ENCODE measurements around the gene SLC35A2. TPM values are rescaled to one million over a fixed set of nuclear protein-coding genes. Genes with fewer than 3 reads are reported as not detected.

The SLC35A2 gene
- total RNA-seq, 1 experiment from 2014 or later = 18.0 TPM

GRCh38 chrX:48957477-48957826 is 46.0 kb upstream of the SLC35A2 start, which contains the start of gene OTUD5 (continued):
- TF ChIP-seq NFATC4 (CRISPR knock-in tag; IDR thresholded peaks at IDR 0.05) = no peak
- no peak for TF ChIP-seq FOXJ3 (CRISPR knock-in tag; IDR thresholded peaks at IDR 0.05; ENCODE audit: borderline replicate concordance)
- TF ChIP-seq NR1H2 (CRISPR knock-in tag; IDR thresholded peaks at IDR 0.05) = no peak
- TF ChIP-seq CTCF (IDR thresholded peaks at IDR 0.05) = no peak
- no peak for TF ChIP-seq MXD4 (CRISPR knock-in tag; IDR thresholded peaks at IDR 0.05; ENCODE audit: borderline replicate concordance)
- no peak for TF ChIP-seq CDX4 (CRISPR knock-in tag; IDR thresholded peaks at IDR 0.05; ENCODE audit: borderline replicate concordance)
- no peak for TF ChIP-seq GABPB1 (CRISPR knock-in tag; IDR thresholded peaks at IDR 0.05)
- no peak for TF ChIP-seq USF1 (CRISPR knock-in tag; IDR thresholded peaks at IDR 0.05)

- Mint-ChIP-seq H3K9me3 (no peaks in the 10 kb centered on the region), H3K27me3 (ENCODE audit: low read depth) (no peaks in the 10 kb centered on the region), H3K36me3 (peaks cover 11% of the 10 kb centered on the region; the same call in 1 of the 2 replicates), H3K4me3 (peak overlapping the region; percentile 74), H3K27ac (0 out of 2 replicates have a peak overlapping the region, but pooled peaks have one; percentile 49), H3K4me1 (peaks cover 11% of the 10 kb centered on the region; the same call in 1 of the 2 replicates)
- 0 out of 2 replicates have a peak, but pooled peaks have one; percentile 66 for TF ChIP-seq KAT7 (CRISPR knock-in tag; IDR thresholded peaks at IDR 0.05; ENCODE audit: borderline replicate concordance)
- TF ChIP-seq ERG (CRISPR knock-in tag; IDR thresholded peaks at IDR 0.05) = no peak
- TF ChIP-seq HMGXB4 (CRISPR knock-in tag; IDR thresholded peaks at IDR 0.05) = no peak
- ChIA-PET CTCF (interaction anchor here (1.6 kb wide), 1 partner anchor 37 kb away, joined by 3 read pairs; no protein-coding TSS in a partner anchor), POLR2A (interaction anchor here (1.0 kb wide), 1 partner anchor 15 kb away, joined by 4 read pairs; the partner anchor contains the start of gene KCND1)
- ATAC-seq = no peak
- DNase-seq (ENCODE audit: low spot score) = no peak
Observed at GRCh38 chrX:48956728-48957414, 45.4 kb upstream of the SLC35A2 start.

- no peaks in the 10 kb centered on the region for H3K9me3 Mint-ChIP-seq
- DNase-seq (ENCODE audit: low spot score) (no peak), ATAC-seq (no peak)
- CTCF ChIA-PET = no interaction called here
- H3K27ac Mint-ChIP-seq = no peak overlapping the region
- POLR2A ChIA-PET = no interaction called here
- no peak overlapping the region for H3K4me3 Mint-ChIP-seq
- H3K36me3 Mint-ChIP-seq = 0 out of 2 replicates have a peak, but pooled peaks cover 4% of the 10 kb centered on the region
- no peaks in the 10 kb centered on the region for H3K27me3 Mint-ChIP-seq (ENCODE audit: low read depth)
- 0 out of 2 replicates have a peak, but pooled peaks cover 3% of the 10 kb centered on the region for H3K4me1 Mint-ChIP-seq
- no peak for TF ChIP-seq TEAD1 (CRISPR knock-in tag; IDR thresholded peaks at IDR 0.05)
- no peak for TF ChIP-seq ZNF532 (CRISPR knock-in tag; IDR thresholded peaks at IDR 0.05; ENCODE audit: borderline replicate concordance)
- TF ChIP-seq ATF2 (CRISPR knock-in tag; IDR thresholded peaks at IDR 0.05; ENCODE audit: borderline replicate concordance, low read depth) = no peak
- no peak for TF ChIP-seq KAT7 (CRISPR knock-in tag; IDR thresholded peaks at IDR 0.05; ENCODE audit: borderline replicate concordance)
- TF ChIP-seq USF1 (CRISPR knock-in tag; IDR thresholded peaks at IDR 0.05) = no peak
- no peak for TF ChIP-seq ZNF219 (CRISPR knock-in tag; IDR thresholded peaks at IDR 0.05; ENCODE audit: borderline replicate concordance)
- no peak for TF ChIP-seq ZBTB21 (CRISPR knock-in tag; IDR thresholded peaks at IDR 0.05; ENCODE audit: borderline replicate concordance)
- TF ChIP-seq ATF3 (CRISPR knock-in tag; conservative IDR thresholded peaks at IDR 0.05) = no peak
- TF ChIP-seq MXD4 (CRISPR knock-in tag; IDR thresholded peaks at IDR 0.05; ENCODE audit: borderline replicate concordance) = no peak
Observed at GRCh38 chrX:48948589-48948988, 37.1 kb upstream of the SLC35A2 start.
